ENCODE measurements around the gene RGS11. TPM values are rescaled to one million over a fixed set of nuclear protein-coding genes. Genes with fewer than 3 reads are reported as not detected.
A peak's percentile ranks its signal among the peaks of the same experiment; 100 is the strongest.

The RGS11 gene
- total and polyA plus RNA-seq, 7 donors = 0.20 to 2.6 (median 0.92) TPM

DNA sequence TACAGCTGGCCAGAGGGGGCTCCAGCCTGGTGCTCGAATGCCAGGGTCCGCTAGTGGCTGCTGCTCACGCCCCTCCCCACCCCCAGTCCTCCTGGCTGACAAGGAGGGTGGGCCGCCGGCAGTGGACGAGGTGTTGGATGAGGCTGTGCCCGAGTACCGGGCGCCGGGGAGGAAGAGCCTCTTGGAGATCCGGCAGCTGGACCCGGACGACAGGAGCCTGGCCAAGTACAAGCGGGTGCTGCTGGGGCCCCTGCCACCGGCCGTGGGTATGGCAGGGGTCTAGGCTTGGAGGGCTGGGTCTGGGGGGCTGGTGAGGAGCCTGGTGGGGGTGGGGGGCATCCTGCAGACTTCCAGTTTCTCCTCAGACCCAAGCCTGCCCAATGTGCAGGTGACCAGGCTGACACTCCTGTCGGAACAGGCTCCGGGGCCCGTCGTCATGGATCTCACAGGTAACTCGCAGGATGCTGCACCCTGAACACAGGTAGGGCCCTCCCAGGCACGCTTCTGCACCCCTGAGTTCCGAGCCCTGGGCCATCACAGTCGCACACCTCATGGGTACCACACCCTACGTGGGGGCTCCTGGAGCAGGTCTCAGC lies 6.0 kb upstream of the RGS11 start:
- intact Hi-C loops (cut with DNase I) = loop anchor here in 1 of 2 donors (2.0 kb wide), 1 partner anchor 59 kb away; no protein-coding TSS in a partner anchor
- Histone ChIP-seq H3K4me1 (peaks cover 6% of the 10 kb centered on the region), H3K27me3 (ENCODE audit: insufficient read depth in 3 of 3, low read length in 2 of 3) (peaks cover 0 to 27% (median 12%) of the 10 kb centered on the region in 3 donors), H3K27ac (no peak overlapping the region), H3K36me3 (ENCODE audit: insufficient read depth in 1 of 2, low read depth in 1 of 2) (no peaks in the 10 kb centered on the region), H3K4me3 (no peak overlapping the region), H3K9me3 (no peaks in the 10 kb centered on the region)
- DNase-seq (peak in 1 of 2 donors; percentile 48), ATAC-seq (no peak)
- TF ChIP-seq, protein P1, sequence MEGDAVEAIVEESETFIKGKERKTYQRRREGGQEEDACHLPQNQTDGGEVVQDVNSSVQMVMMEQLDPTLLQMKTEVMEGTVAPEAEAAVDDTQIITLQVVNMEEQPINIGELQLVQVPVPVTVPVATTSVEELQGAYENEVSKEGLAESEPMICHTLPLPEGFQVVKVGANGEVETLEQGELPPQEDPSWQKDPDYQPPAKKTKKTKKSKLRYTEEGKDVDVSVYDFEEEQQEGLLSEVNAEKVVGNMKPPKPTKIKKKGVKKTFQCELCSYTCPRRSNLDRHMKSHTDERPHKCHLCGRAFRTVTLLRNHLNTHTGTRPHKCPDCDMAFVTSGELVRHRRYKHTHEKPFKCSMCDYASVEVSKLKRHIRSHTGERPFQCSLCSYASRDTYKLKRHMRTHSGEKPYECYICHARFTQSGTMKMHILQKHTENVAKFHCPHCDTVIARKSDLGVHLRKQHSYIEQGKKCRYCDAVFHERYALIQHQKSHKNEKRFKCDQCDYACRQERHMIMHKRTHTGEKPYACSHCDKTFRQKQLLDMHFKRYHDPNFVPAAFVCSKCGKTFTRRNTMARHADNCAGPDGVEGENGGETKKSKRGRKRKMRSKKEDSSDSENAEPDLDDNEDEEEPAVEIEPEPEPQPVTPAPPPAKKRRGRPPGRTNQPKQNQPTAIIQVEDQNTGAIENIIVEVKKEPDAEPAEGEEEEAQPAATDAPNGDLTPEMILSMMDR (IDR thresholded peaks at IDR 0.05) = no peak
- WGBS, 3 donors = 46 to 50% (median 49%) methylated on average over 25 of the region's 25 CpGs

DNA sequence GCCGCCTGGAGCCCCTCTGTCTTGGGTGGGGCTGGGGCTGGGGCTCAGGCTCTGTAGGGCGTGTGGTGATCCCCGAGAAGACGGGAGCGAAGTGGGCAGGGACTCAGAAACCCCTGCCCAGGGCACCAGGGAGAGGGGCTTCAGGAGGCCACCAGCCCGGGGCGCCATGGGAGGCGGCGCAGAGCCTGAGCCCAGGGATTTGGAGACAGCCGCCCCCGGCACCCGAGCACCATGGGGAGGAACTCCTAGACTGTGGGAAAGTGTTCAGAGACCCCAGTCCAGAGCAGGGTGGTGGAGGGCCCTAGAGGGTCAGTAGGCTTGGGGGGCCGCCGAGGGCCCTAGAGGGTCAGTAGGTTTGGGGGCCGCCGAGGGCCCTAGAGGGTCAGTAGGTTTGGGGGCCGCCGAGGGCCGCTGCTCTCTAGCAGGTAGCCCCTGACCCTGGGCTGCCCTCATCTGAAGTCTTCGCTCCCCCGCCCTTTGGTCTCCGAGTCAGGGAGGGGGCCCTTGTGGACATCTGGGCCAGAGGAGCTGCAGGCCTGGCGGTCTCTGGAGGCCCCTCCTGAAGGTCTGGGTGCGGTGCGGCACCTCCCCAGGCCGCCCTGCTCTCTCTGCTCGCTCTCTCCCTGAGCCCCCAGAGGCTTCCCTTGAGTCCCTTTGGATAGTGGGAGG lies 5.4 kb upstream of the RGS11 start:
- peak in 1 of 2 donors; percentile 50 for DNase-seq
- H3K27ac ChIP-seq = no peak overlapping the region
- H3K27me3 ChIP-seq (ENCODE audit: insufficient read depth in 3 of 3, low read length in 2 of 3) = peaks cover 0 to 32% (median 13%) of the 10 kb centered on the region in 3 donors
- WGBS, 3 donors = 31 to 40% (median 36%) methylated on average over 17 to 27 of the region's 27 CpGs
- no peak for ATAC-seq
- H3K4me1 ChIP-seq = peaks cover 6% of the 10 kb centered on the region
- no peaks in the 10 kb centered on the region for H3K36me3 ChIP-seq (ENCODE audit: insufficient read depth in 1 of 2, low read depth in 1 of 2)
- intact Hi-C loops (cut with DNase I) = no loop called here
- no peaks in the 10 kb centered on the region for H3K9me3 ChIP-seq
- peak overlapping the region; percentile 57 for H3K4me3 ChIP-seq
- TF ChIP-seq, protein P1 (IDR thresholded peaks at IDR 0.05) = no peak

DNA sequence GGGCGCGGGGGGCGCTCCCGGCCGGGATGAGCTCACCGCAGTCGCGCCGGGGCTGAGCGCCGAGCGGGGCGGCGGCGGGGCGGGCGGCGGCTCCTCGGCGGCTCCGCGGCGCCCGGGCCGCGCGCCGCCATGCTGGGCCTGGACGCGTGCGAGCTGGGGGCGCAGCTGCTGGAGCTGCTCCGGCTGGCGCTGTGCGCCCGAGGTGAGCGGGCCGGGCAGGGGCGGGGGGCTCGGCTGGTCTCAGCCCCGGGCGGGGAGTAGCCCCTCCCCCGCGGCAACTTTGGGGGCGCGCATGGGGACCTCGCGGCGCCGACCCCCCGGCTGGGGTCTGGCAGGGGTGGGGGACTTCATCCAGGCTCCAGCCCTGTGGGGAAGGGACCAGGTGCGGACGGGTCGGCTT lies 4.8 kb upstream of the RGS11 start, which contains the start of gene ARHGDIG:
ARHGDIG (plus strand) TSS at position 40 of the 400 bp plus-strand sequence; CDS start at position 130, 90 bp downstream.
- H3K9me3 ChIP-seq = no peaks in the 10 kb centered on the region
- intact Hi-C loops (cut with DNase I) = no loop called here
- no peaks in the 10 kb centered on the region for H3K36me3 ChIP-seq (ENCODE audit: insufficient read depth in 1 of 2, low read depth in 1 of 2)
- 0 to 1% (median 1%) methylated on average over 3 to 54 of the region's 54 CpGs for WGBS, 3 donors
- H3K27ac ChIP-seq = no peak within 1 kb of the TSS
- peak within 1 kb of the TSS; percentile 57 for H3K4me3 ChIP-seq
- TF ChIP-seq, protein P1 (IDR thresholded peaks at IDR 0.05) = no peak
- no peak for ATAC-seq
- H3K4me1 ChIP-seq = peaks cover 6% of the 10 kb centered on the region
- H3K27me3 ChIP-seq (ENCODE audit: insufficient read depth in 3 of 3, low read length in 2 of 3) = peaks cover 0 to 32% (median 16%) of the 10 kb centered on the region in 3 donors
- DNase-seq = peak in 1 of 2 donors; percentile 39

DNA sequence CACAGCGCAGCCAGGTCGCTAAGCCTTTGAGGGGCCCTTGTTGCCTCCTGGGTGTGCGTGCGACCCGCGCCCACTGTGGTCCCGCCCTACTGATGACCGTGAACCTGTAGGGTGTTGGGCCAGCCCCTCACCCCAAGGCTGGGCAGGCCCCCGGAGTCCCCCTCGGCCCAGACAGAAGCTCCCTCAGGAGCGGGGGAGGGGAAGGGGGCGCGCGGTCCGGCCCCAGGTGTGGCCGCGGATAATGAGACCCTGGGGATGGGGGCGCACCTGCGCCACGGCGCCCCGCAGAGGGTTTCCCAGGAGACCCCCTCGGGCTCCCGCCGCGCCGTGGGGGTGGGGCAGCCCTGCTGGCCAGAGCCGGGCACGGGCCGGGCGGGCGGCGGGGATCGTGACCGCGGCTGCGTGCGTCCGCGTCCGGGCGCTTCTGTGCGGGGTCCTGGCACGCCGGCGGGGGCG lies 4.3 kb upstream of the RGS11 start:
- TF ChIP-seq, protein P1 (IDR thresholded peaks at IDR 0.05) = no peak

More for the DNA sequence above, 4.3 kb upstream of the RGS11 start:
- H3K9me3 ChIP-seq = no peaks in the 10 kb centered on the region
- peak in 1 of 2 donors; percentile 40 for DNase-seq
- peak overlapping the region; percentile 46 for H3K4me3 ChIP-seq
- H3K27ac ChIP-seq = no peak overlapping the region
- H3K36me3 ChIP-seq (ENCODE audit: insufficient read depth in 1 of 2, low read depth in 1 of 2) = no peaks in the 10 kb centered on the region
- WGBS, 3 donors = 7 to 18% (median 7%) methylated on average over 18 to 47 of the region's 47 CpGs
- ATAC-seq = no peak
- peaks cover 0 to 36% (median 19%) of the 10 kb centered on the region in 3 donors for H3K27me3 ChIP-seq (ENCODE audit: insufficient read depth in 3 of 3, low read length in 2 of 3)
- peaks cover 8% of the 10 kb centered on the region for H3K4me1 ChIP-seq
- intact Hi-C loops (cut with DNase I) = no loop called here
